Frontal cortex (tissue), 4 donors: ENCODE data around the gene ZFPM1. TPM values are rescaled to one million over a fixed set of nuclear protein-coding genes. Genes with fewer than 3 reads are reported as not detected.
A peak's percentile ranks its signal among the peaks of the same experiment; 100 is the strongest.

ENCODE experiments used
- DNase-seq, 2 donors: peaks; one replicate each; pipeline ENCODE4 v3.0.0; 2012; ENCODE audit warnings: low spot score in 2 of 2
- FAIRE-seq: peaks from 2 replicates; lab custom pipeline; 2012; peaks lifted over from hg19 to GRCh38; lab: Jason Lieb, UNC
- total RNA-seq: library from RNA; depleted of rRNA; stranded (reverse); fragments of >200 nt; gene quantifications from one replicate; pipeline ENCODE4 v1.2.3, GENCODE V29; 2014
- donor health status: control.
- donor health status: control.
- donor health status: control.

ZFPM1 gene
- total RNA-seq, 1 donor from 2014 or later: 1.2 TPM

- FAIRE-seq (no peak), DNase-seq (no peak)
Observed at GRCh38 chr16:88532434-88533241, 79.6 kb downstream of the ZFPM1 start.

GRCh38 chr16:88533381-88533917 lies 80.4 kb downstream of the ZFPM1 start:
- DNase-seq: peak; percentile 80 to 83
- no peak for FAIRE-seq

- FAIRE-seq: no peak
- peak; percentile 98 for DNase-seq
Observed at GRCh38 chr16:88533932-88534637, 81.0 kb downstream of the ZFPM1 start.

- FAIRE-seq: no peak
- peak; percentile 65 to 78 for DNase-seq
Observed at GRCh38 chr16:88534638-88535190, 81.6 kb downstream of the ZFPM1 start.

- no peak for FAIRE-seq
Observed at GRCh38 chr16:88535191-88535856, 82.2 kb downstream of the ZFPM1 start.

GRCh38 chr16:88535857-88536222 lies 82.8 kb downstream of the ZFPM1 start:
- FAIRE-seq (no peak), DNase-seq (no peak)

More at GRCh38 chr16:88535191-88535856, 82.2 kb downstream of the ZFPM1 start:
- no peak for DNase-seq

- DNase-seq (no peak), FAIRE-seq (no peak)
Observed at GRCh38 chr16:88536510-88536909, 83.4 kb downstream of the ZFPM1 start.

- no peak for FAIRE-seq
- no peak for DNase-seq
Observed at GRCh38 chr16:88536971-88537751, 84.1 kb downstream of the ZFPM1 start.

GRCh38 chr16:88537859-88538258 lies 84.8 kb downstream of the ZFPM1 start:
- FAIRE-seq (no peak), DNase-seq (no peak)

GRCh38 chr16:88538366-88539060 lies 85.4 kb downstream of the ZFPM1 start:
- FAIRE-seq (no peak), DNase-seq (no peak)

GRCh38 chr16:88539261-88539651 lies 86.2 kb downstream of the ZFPM1 start:
- DNase-seq (no peak), FAIRE-seq (no peak)

GRCh38 chr16:88539652-88540345 lies 86.7 kb downstream of the ZFPM1 start:
- no peak for FAIRE-seq
- no peak for DNase-seq

- no peak for DNase-seq
- FAIRE-seq: no peak
Observed at GRCh38 chr16:88540346-88540977, 87.4 kb downstream of the ZFPM1 start.

GRCh38 chr16:88541831-88542616 lies 88.9 kb downstream of the ZFPM1 start:
- DNase-seq (no peak), FAIRE-seq (no peak)

- DNase-seq: no peak
- FAIRE-seq: no peak
Observed at GRCh38 chr16:88543230-88543813, 90.2 kb downstream of the ZFPM1 start.

GRCh38 chr16:88545781-88546180 lies 92.7 kb downstream of the ZFPM1 start:
- FAIRE-seq: no peak
- DNase-seq: no peak
